PC-9 (cell line): Measurements from ENCODE around the gene KPNB1. TPM values are rescaled to one million over a fixed set of nuclear protein-coding genes. Genes with fewer than 3 reads are reported as not detected.

Experiments
- BruUV-seq: library from RNA; stranded (reverse); fragments of 400-500 nt; replicated peaks from 2 replicates; lab custom pipeline; 2021; lab: Mats Ljungman, UMichigan
- CTCF ChIA-PET: fragments of 300-600 bp; sonication (Branson Sonifier 250); formaldehyde crosslinking; loops from one replicate; lab custom pipeline; 2022; ENCODE audit warnings: antibody characterized with exemption; lab: Charles Lee
- POLR2A ChIA-PET: fragments of 300-600 bp; sonication (Branson Sonifier 250); formaldehyde crosslinking; loops from one replicate; lab custom pipeline; 2022; ENCODE audit warnings: antibody characterized with exemption; ENCODE audit not compliant: unreplicated experiment; lab: Charles Lee
- DNase-seq, 2 experiments: peaks; one replicate each; pipeline versions ENCODE4 v3.0.0 to v3.0.0-alpha.2; 2015 to 2022; ENCODE audit warnings: mixed read lengths in 1 of 2
- H2AFZ ChIP-seq: fragments of 200-600 bp; sonication (generic); 2 replicates; pipeline ENCODE4 v1.8.1; 2017; ENCODE audit warnings: antibody characterized with exemption
- H3F3A ChIP-seq: fragments of 200-600 bp; sonication (generic); 2 replicates; pipeline ENCODE4 v1.8.1; 2017; ENCODE audit warnings: antibody characterized with exemption, mild to moderate bottlenecking, low read depth; ENCODE audit not compliant: insufficient read depth
- H3K27ac ChIP-seq: fragments of 200-600 bp; sonication (generic); 2 replicates; pipeline ENCODE4 v1.6.1; 2016; ENCODE audit warnings: mixed run types
- H3K27me3 ChIP-seq: fragments of 200-600 bp; sonication (generic); 2 replicates; pipeline ENCODE4 v1.6.1; 2016; ENCODE audit warnings: low read depth, mixed run types; ENCODE audit not compliant: insufficient read depth
- H3K36me3 ChIP-seq: fragments of 200-600 bp; sonication (generic); 2 replicates; pipeline ENCODE4 v1.6.1; 2016; ENCODE audit warnings: low read depth, mixed run types
- H3K4me1 ChIP-seq: fragments of 200-600 bp; sonication (generic); replicated peaks from 2 replicates; pipeline ENCODE4 v1.6.1; 2016; ENCODE audit warnings: mixed run types; ENCODE audit not compliant: insufficient read depth
- H3K4me2 ChIP-seq: fragments of 200-600 bp; sonication (generic); 2 replicates; pipeline ENCODE4 v1.6.1; 2017; ENCODE audit warnings: mixed run types
- H3K4me3 ChIP-seq: fragments of 200-600 bp; sonication (generic); 2 replicates; pipeline ENCODE4 v1.6.1; 2016; ENCODE audit warnings: mixed run types
- H3K79me2 ChIP-seq: fragments of 200-600 bp; sonication (generic); 2 replicates; pipeline ENCODE4 v1.6.1; 2017; ENCODE audit warnings: low read depth, mixed run types
- H3K9me2 ChIP-seq: fragments of 200-600 bp; sonication (generic); 2 replicates; pipeline ENCODE4 v1.8.1; 2017; ENCODE audit warnings: mild to moderate bottlenecking; ENCODE audit not compliant: insufficient read depth
- H3K9me3 ChIP-seq: fragments of 200-600 bp; sonication (generic); 2 replicates; pipeline ENCODE4 v1.8.1; 2016; ENCODE audit warnings: low read depth; ENCODE audit not compliant: insufficient read depth
- H4K20me1 ChIP-seq: fragments of 200-600 bp; sonication (generic); 2 replicates; pipeline ENCODE4 v1.8.1; 2017; ENCODE audit not compliant: insufficient read depth
- CTCF ChIP-seq: fragments of 200-600 bp; sonication (generic); conservative IDR thresholded peaks from 2 replicates; pipeline ENCODE4 v1.6.1; 2017; ENCODE audit warnings: mixed run types, antibody characterized with exemption, mild to moderate bottlenecking, moderate library complexity
- EZH2 ChIP-seq: fragments of 200-600 bp; sonication (generic); IDR thresholded peaks from 2 replicates; pipeline ENCODE4 v1.8.0; 2017; ENCODE audit warnings: antibody characterized with exemption, low read depth
- intact Hi-C: fragments of 100-400 bp; cut with micrococcal nuclease; formaldehyde crosslinking; loops from one replicate; pipeline ENCODE4 v1.10.0; 2022; ENCODE audit not compliant: unreplicated experiment
- total RNA-seq: library from RNA; stranded (reverse); gene quantifications from 2 replicates; pipeline ENCODE4 v1.2.3, GENCODE V29; 2021

The KPNB1 gene
- total RNA-seq, 1 experiment from 2014 or later = 306 TPM

DNA sequence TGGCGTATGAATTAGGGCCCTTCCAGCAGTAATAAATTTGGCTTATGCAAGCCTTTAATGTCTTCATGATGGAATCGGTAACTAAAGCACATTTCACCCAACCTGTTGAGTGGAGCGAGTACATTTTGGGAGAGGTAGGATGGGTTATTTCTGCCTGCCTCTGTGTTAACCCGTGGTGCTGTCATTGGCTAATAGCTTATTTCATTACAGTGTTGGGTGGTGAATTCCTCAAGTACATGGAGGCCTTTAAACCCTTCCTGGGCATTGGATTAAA lies 26.4 kb downstream of the KPNB1 start:
- intact Hi-C loops = no loop called here
- H3K4me1 ChIP-seq = no peaks in the 10 kb centered on the region
- H4K20me1 ChIP-seq = peaks cover 62% of the 10 kb centered on the region
- H2AFZ ChIP-seq = no peak overlapping the region
- POLR2A ChIA-PET = no interaction called here
- peaks cover 90% of the 10 kb centered on the region for H3F3A ChIP-seq
- DNase-seq = no peak
- peaks cover 34% of the 10 kb centered on the region for H3K79me2 ChIP-seq
- H3K4me3 ChIP-seq = no peak overlapping the region
- no peaks in the 10 kb centered on the region for H3K9me2 ChIP-seq
- H3K27ac ChIP-seq = no peak overlapping the region
- BruUV-seq = no TSS peak
- no peaks in the 10 kb centered on the region for H3K9me3 ChIP-seq
- H3K27me3 ChIP-seq = no peaks in the 10 kb centered on the region
- TF ChIP-seq EZH2 = no peak
- TF ChIP-seq CTCF = no peak
- peaks cover 90% of the 10 kb centered on the region for H3K36me3 ChIP-seq
- no peak overlapping the region for H3K4me2 ChIP-seq
- CTCF ChIA-PET = no interaction called here

- no peak overlapping the region for H3K27ac ChIP-seq
- TF ChIP-seq EZH2 (no peak), CTCF (no peak)
- CTCF ChIA-PET = no interaction called here
- no peaks in the 10 kb centered on the region for H3K9me2 ChIP-seq
- H4K20me1 ChIP-seq = peaks cover 62% of the 10 kb centered on the region
- peaks cover 34% of the 10 kb centered on the region for H3K79me2 ChIP-seq
- H3K9me3 ChIP-seq = no peaks in the 10 kb centered on the region
- H2AFZ ChIP-seq = no peak overlapping the region
- POLR2A ChIA-PET = no interaction called here
- intact Hi-C loops = no loop called here
- H3K27me3 ChIP-seq = no peaks in the 10 kb centered on the region
- peaks cover 95% of the 10 kb centered on the region for H3F3A ChIP-seq
- H3K4me1 ChIP-seq = no peaks in the 10 kb centered on the region
- H3K4me2 ChIP-seq = no peak overlapping the region
- BruUV-seq = no TSS peak
- H3K4me3 ChIP-seq = no peak overlapping the region
- DNase-seq = no peak
- peaks cover 89% of the 10 kb centered on the region for H3K36me3 ChIP-seq
Measured at GRCh38 chr17:47676510-47677165, 26.9 kb downstream of the KPNB1 start.

- no peak for DNase-seq
- POLR2A ChIA-PET = interaction anchor here (0.5 kb wide), 1 partner anchor 11 kb away, joined by 8 read pairs; no protein-coding TSS in a partner anchor
- CTCF ChIA-PET = no interaction called here
- Histone ChIP-seq H3K9me3 (no peaks in the 10 kb centered on the region), H3K36me3 (peaks cover 85% of the 10 kb centered on the region), H3K79me2 (peaks cover 34% of the 10 kb centered on the region), H3K27me3 (no peaks in the 10 kb centered on the region), H3K4me2 (no peak overlapping the region), H3F3A (peaks cover 95% of the 10 kb centered on the region), H3K27ac (no peak overlapping the region), H3K4me3 (no peak overlapping the region), H3K4me1 (no peaks in the 10 kb centered on the region), H4K20me1 (peaks cover 62% of the 10 kb centered on the region), H2AFZ (no peak overlapping the region), H3K9me2 (no peaks in the 10 kb centered on the region)
- no TSS peak for BruUV-seq
- intact Hi-C loops = no loop called here
- TF ChIP-seq CTCF (no peak), EZH2 (no peak)
Measured at GRCh38 chr17:47678196-47678595, 28.5 kb downstream of the KPNB1 start.
